ENCODE data around the gene RFC4.

The RFC4 gene

GRCh38 chr3:186785495-186786018 lies 20.7 kb downstream of the RFC4 start:
- TF ChIP-seq CTCF (IDR thresholded peaks at IDR 0.05; ENCODE audit: low read depth, low read length), result no peak
- peak overlapping the region; percentile 100 for H3K4me3 ChIP-seq (ENCODE audit: low read depth, low read length)
- DNase-seq, result no peak
- H3K27me3 ChIP-seq, result no peaks in the 10 kb centered on the region; the same call in 1 of the 2 replicates
- H3K36me3 ChIP-seq, result peaks cover 74% of the 10 kb centered on the region
- H3K4me1 ChIP-seq, result peaks cover 14% of the 10 kb centered on the region
- H3K9me3 ChIP-seq, result no peaks in the 10 kb centered on the region

DNA sequence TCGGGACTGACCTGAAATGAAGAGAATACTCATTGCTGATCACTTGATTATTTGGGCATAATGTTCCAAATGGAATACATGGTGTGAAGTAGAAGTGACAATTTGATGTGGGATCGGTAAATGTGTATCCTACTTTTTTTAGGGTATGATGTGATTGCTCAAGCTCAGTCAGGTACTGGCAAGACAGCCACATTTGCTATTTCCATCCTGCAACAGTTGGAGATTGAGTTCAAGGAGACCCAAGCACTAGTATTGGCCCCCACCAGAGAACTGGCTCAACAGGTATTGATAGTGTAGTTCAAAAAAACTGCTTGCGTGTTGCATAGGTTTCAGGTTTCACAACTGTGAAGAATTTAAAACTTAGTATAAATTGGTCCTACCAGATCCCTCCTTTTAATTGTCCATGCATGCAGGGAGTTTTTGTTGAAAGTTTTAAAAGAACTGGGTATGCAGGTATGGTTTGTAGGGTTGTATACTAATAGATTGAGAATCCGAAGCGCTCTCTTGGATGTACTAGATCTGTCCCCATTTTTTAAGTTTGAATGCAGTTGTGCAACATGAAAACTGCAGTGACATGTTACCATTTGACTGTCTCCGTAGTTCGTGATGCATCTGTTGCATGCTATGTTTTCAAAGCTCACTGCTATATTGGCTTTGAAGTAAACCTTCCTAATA lies 21.3 kb downstream of the RFC4 start:
- Histone ChIP-seq H3K4me1 (peaks cover 14% of the 10 kb centered on the region), H3K36me3 (peaks cover 68% of the 10 kb centered on the region), H3K27me3 (no peaks in the 10 kb centered on the region), H3K4me3 (ENCODE audit: low read depth, low read length) (peak overlapping the region; percentile 100), H3K9me3 (no peaks in the 10 kb centered on the region)
- TF ChIP-seq CTCF (IDR thresholded peaks at IDR 0.05; ENCODE audit: low read depth, low read length), result no peak
- DNase-seq, result no peak

GRCh38 chr3:186783731-186784515 lies 22.4 kb downstream of the RFC4 start:
- Histone ChIP-seq H3K27me3 (no peaks in the 10 kb centered on the region), H3K36me3 (peaks cover 57% of the 10 kb centered on the region), H3K4me3 (ENCODE audit: low read depth, low read length) (peak overlapping the region; percentile 100), H3K4me1 (peaks cover 14% of the 10 kb centered on the region), H3K9me3 (no peaks in the 10 kb centered on the region)
- no peak for TF ChIP-seq CTCF (IDR thresholded peaks at IDR 0.05; ENCODE audit: low read depth, low read length)
- peak; percentile 81 for DNase-seq

DNA sequence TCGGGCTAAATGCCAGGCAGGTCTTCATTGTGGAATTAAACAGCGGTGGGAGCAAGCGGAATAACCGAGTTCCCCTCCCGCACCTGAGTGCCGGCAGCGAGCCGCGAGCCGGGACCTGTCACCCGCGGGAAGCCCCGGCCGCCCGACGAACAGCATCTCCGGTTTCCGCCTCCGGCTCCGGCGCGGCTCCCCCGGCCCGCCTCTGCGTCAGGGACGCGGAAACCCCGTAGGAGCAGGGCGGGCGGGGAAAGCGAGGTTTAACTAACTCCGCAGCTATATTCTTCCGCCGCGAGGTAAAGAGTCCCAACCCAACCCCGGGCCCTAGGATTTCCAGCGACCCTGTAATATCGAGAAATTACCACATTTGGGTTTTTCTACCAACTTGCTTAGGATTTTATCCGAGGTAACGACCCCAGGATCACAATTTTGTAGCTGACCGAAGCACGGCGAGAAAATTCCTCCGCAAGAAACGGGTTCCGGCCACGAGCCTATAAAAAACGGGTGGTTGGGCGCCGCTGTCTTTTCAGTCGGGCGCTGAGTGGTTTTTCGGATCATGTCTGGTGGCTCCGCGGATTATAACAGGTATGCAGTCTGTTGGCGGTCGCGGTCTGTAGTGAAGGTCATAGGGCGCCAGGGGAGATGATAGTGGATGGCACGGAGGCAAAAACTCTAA lies 23.1 kb downstream of the RFC4 start, which contains the start of gene EIF4A2:
TSS of gene EIF4A2 (plus strand) at position 520 of the 673 bp plus-strand sequence. CDS start at position 554, 34 bp downstream.
- Histone ChIP-seq H3K27me3 (no peaks in the 10 kb centered on the region), H3K9me3 (no peaks in the 10 kb centered on the region), H3K4me1 (peaks cover 11% of the 10 kb centered on the region), H3K36me3 (peaks cover 50% of the 10 kb centered on the region), H3K4me3 (ENCODE audit: low read depth, low read length) (peak within 1 kb of the TSS; percentile 100)
- TF ChIP-seq CTCF (IDR thresholded peaks at IDR 0.05; ENCODE audit: low read depth, low read length), result no peak
- peak; percentile 92 for DNase-seq

- H3K27me3 ChIP-seq, result no peaks in the 10 kb centered on the region
- TF ChIP-seq CTCF (IDR thresholded peaks at IDR 0.05; ENCODE audit: low read depth, low read length), result no peak
- peaks cover 6% of the 10 kb centered on the region for H3K4me1 ChIP-seq
- DNase-seq, result no peak
- peaks cover 44% of the 10 kb centered on the region for H3K36me3 ChIP-seq
- peak overlapping the region; percentile 100 for H3K4me3 ChIP-seq (ENCODE audit: low read depth, low read length)
- no peaks in the 10 kb centered on the region for H3K9me3 ChIP-seq
Observed at GRCh38 chr3:186782542-186783057, 23.7 kb downstream of the RFC4 start.

Measured in BE2C (cell line).